Fibroblast of mammary gland (primary cell): ENCODE results near the gene SLC5A10.
"Not testable (repeated sequence)": the region's sequence is repeated elsewhere in the genome, so short reads cannot be mapped to it uniquely, and the experiment has no call there.

Experiments used
- DNase-seq: peaks from one replicate; pipeline ENCODE4 v3.0.0-alpha.2; 2010; ENCODE audit warnings: low read depth
- H3K4me3 ChIP-seq: 2 replicates; pipeline ENCODE4 v1.5.1; 2011; ENCODE audit warnings: low read depth, mild to moderate bottlenecking, low read length, moderate library complexity; ENCODE audit not compliant: control insufficient read depth
- CTCF ChIP-seq: conservative IDR thresholded peaks from 2 replicates; pipeline ENCODE4 v1.5.1; 2011; ENCODE audit warnings: low read depth, low read length, inconsistent platforms; ENCODE audit not compliant: control insufficient read depth, insufficient read depth

SLC5A10 gene

GRCh38 chr17:18917506-18918032, 34.4 kb upstream of the SLC5A10 start:
- peak; percentile 37 for DNase-seq
- no peak for TF ChIP-seq CTCF

GRCh38 chr17:18919963-18920362, 32.0 kb upstream of the SLC5A10 start:
- H3K4me3 ChIP-seq = no peak overlapping the region
- DNase-seq = no peak
- TF ChIP-seq CTCF = no peak

More at GRCh38 chr17:18917506-18918032, 34.4 kb upstream of the SLC5A10 start:
- H3K4me3 ChIP-seq = no peak overlapping the region

- no peak overlapping the region for H3K4me3 ChIP-seq
- DNase-seq = peak; percentile 34
- TF ChIP-seq CTCF = no peak
These were observed 31.0 kb upstream of the SLC5A10 start for GRCh38 chr17:18920911-18921441.

GRCh38 chr17:18921485-18921884, 30.5 kb upstream of the SLC5A10 start:
- no peak overlapping the region for H3K4me3 ChIP-seq
- no peak for DNase-seq
- no peak for TF ChIP-seq CTCF

GRCh38 chr17:18921912-18922451, 30.0 kb upstream of the SLC5A10 start:
- no peak for TF ChIP-seq CTCF
- peak; percentile 27 for DNase-seq
- no peak overlapping the region for H3K4me3 ChIP-seq

GRCh38 chr17:18922596-18922995, 29.4 kb upstream of the SLC5A10 start:
- not testable (repeated sequence) for H3K4me3 ChIP-seq, DNase-seq

GRCh38 chr17:18925187-18925586, 26.8 kb upstream of the SLC5A10 start:
- no peak for TF ChIP-seq CTCF
- H3K4me3 ChIP-seq = no peak overlapping the region
- no peak for DNase-seq
